GM19467 (cell line): ENCODE measurements around the gene RPL37A.

Source experiments
- ATAC-seq: cut with Tn5 transposase; IDR thresholded peaks from one replicate; pipeline ENCODE4 v1.9.1; 2021; ENCODE audit warnings: mild to moderate bottlenecking, moderate library complexity; ENCODE audit not compliant: unreplicated experiment

RPL37A gene

GRCh38 chr2:216546241-216546640 lies 47.6 kb downstream of the RPL37A start:
- ATAC-seq, result no peak

GRCh38 chr2:216546641-216547403 lies 48.2 kb downstream of the RPL37A start:
- ATAC-seq, result no peak

DNA sequence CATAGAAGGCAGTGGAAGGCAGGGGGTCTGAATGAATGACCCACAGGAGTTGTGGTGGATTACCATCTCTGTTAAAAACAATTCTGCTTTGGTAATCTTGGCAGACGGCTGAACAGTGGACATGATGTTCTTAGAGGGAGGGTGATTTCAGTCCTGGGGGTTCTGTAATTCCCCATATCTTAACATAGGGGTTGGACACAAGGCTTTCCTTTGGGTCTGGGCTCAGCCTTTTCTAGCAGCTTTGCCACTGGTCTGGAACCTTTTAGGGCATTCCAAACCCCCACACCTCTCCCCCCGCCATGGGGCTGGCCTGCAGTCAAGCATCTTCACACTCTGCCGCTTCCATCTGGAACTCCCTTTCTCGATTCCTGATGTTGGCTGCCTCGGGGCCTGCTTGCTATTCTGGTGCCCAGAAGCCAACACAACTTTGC lies 50.3 kb downstream of the RPL37A start:
- ATAC-seq, result no peak

DNA sequence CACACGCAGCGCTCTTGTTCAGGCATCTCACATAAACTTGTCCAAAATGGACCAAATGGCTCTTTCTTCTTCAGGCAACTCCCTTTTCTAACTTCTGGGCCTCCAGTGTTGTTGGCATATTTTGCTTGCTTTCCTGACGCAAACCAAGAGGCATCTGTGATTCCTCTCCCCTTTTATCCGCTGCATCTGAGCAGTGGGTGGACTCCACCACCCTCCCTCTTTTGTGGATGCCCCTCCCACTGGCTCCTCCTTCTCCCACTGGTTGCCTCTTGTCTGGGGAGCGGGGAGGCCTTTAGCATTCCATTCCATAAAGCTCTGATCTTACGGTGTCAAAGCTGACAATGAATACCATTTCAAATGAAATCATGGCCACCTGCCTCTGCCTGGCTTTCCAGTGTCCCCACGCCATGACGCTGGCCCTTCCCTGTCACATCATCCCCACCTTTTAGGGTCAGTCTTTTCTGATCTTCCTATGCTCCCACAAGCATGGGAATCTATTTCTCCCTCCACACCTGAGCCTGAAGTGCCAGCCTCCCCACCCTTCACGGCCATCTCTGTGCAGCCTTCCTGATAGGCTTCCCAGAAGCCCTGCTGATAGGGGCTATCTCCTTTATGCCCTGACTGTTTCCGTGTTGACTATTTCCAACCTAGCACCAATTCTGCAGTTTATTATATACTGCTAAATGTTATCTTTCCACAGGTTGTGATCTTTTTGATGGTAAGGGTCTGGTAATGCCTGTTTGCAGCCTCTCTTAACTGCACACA lies 51.5 kb downstream of the RPL37A start:
- ATAC-seq, result no peak

DNA sequence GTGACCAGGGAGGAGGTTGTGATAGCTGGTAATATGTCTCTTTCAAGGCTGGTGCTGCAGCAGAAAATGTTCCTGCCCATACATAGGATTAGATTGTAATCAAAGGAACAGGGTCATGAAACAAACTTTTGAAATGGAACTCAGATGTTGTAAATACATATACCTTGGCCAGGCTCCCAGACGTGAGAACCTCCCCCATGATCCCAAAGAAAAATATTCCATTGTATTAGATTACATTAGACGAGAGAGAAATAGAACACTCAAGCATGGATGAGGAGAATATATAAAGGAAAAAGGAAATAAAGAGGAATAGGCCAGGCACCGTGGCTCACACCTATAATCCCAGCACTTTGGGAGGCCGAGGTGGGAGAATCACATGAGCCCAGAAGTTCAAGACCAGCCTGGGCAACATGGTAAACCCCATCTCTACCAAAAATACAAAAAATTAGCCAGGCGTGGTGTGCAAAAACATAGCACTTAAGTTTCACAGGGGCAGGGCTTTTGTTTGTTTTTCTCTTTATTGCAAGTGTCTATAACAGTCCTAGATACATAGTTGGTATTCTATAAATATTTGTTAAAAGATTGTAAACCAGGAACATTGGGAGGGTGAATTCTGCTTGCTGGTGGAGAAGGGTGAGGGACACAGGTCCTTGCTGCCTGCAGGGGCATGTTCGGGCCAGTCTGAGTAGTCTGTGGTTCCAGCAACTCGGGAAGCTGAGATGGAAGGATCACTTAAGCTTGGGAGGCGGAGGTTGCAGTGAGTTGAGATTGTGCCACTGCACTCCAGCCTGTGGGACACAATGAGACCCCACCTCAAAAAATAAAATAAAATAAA lies 52.8 kb downstream of the RPL37A start:
- no peak for ATAC-seq

DNA sequence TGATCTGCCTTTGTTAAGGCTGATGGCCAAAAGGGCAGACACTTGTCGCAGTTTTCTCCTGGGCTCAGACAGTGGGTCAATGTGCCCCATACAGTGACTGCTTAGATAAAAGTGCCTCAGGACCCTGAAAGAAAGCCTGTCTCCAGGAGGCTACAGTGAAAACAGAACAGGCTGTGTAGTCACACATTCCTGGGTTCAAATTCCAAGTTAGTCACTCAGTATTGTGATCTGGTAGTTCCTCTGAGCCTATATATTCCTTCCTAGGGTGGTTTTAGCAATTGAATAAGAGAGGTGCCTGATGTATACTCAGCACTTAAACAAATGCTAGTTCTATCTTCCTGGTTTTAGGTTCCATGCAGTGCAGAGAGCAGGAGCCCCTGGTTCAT lies 54.4 kb downstream of the RPL37A start:
- no peak for ATAC-seq
